K562 (cell line): Measurements from ENCODE around the gene TANC1. TPM values are rescaled to one million over a fixed set of nuclear protein-coding genes. Genes with fewer than 3 reads are reported as not detected.

Experiments
- ARID4B ChIP-seq: sonication (generic); formaldehyde crosslinking; IDR thresholded peaks from 2 replicates; pipeline ENCODE4 v1.8.0; 2022; ENCODE audit warnings: mild to moderate bottlenecking, missing genetic modification reagents
- FOXA3 ChIP-seq, 2 experiments: fragments of 450-650 bp in 1 of 2; sonication (generic) in 1 of 2; formaldehyde crosslinking; IDR thresholded peaks in 1 of 2; conservative IDR thresholded peaks in 1 of 2; 2 replicates each; pipeline versions ENCODE4 v1.4.0 to v1.8.0; 2020 to 2022; ENCODE audit warnings: mild to moderate bottlenecking in 2 of 2, missing genetic modification reagents in 1 of 2
- ILF3 ChIP-seq: fragments of 450-650 bp; IDR thresholded peaks from 2 replicates; pipeline ENCODE4 v1.6.1; 2018; ENCODE audit warnings: antibody characterized with exemption, mild to moderate bottlenecking, moderate library complexity, borderline replicate concordance
- MCM7 ChIP-seq, 2 experiments: fragments of 450-650 bp; IDR thresholded peaks; 2 replicates each; pipeline ENCODE4 v1.6.1; 2016 to 2018
- MTA3 ChIP-seq: fragments of 450-650 bp; formaldehyde crosslinking; IDR thresholded peaks from 2 replicates; pipeline ENCODE4 v1.6.1; 2017; ENCODE audit warnings: mild to moderate bottlenecking, borderline replicate concordance
- NBN ChIP-seq: fragments of 450-650 bp; IDR thresholded peaks from 2 replicates; pipeline ENCODE4 v1.6.1; 2016; ENCODE audit warnings: low read depth, mild to moderate bottlenecking
- PHF8 ChIP-seq: fragments of 200-600 bp; sonication (generic); IDR thresholded peaks from 2 replicates; pipeline ENCODE4 v1.6.1; 2012; ENCODE audit warnings: mixed run types, mild to moderate bottlenecking, inconsistent platforms, low read length, moderate library complexity, borderline replicate concordance
- TFE3 ChIP-seq: fragments of 450-650 bp; formaldehyde crosslinking; IDR thresholded peaks from 2 replicates; pipeline ENCODE4 v1.4.0; 2020; ENCODE audit warnings: mild to moderate bottlenecking, mixed read lengths
- ZKSCAN8 ChIP-seq: fragments of 200-800 bp; sonication (Bioruptor generic); IDR thresholded peaks from 2 replicates; pipeline ENCODE4 v1.6.1; 2016; ENCODE audit warnings: missing genetic modification characterization, missing compliant biosample characterization
- ZNF224 ChIP-seq: sonication (generic); formaldehyde crosslinking; IDR thresholded peaks from 2 replicates; pipeline ENCODE4 v1.8.0; 2022; ENCODE audit warnings: mild to moderate bottlenecking, missing genetic modification reagents
- polyA plus RNA-seq, 8 experiments: library from polyadenylated mRNA; depleted of rRNA in 4 of 8; stranded (reverse) in 5 of 8; unstranded in 3 of 8; fragments of >200 nt; fragmentation: Nextera tagmentation in 2 of 8; fragmentation: Illumina TruSeq in 1 of 8; extraction: Ambion mirVana in 2 of 8; extraction: Trizol in 1 of 8; gene quantifications; 2 replicates each; pipeline versions ENCODE4 v1.2.1 to v1.2.3, GENCODE V29; 2011 to 2014; ENCODE audit warnings: inconsistent platforms in 1 of 8, missing spikeins in 1 of 8
- total RNA-seq, 7 experiments: library from RNA; depleted of rRNA in 6 of 7; stranded (reverse); fragments of >200 nt in 6 of 7; fragmentation: Illumina TruSeq in 2 of 7; extraction: Trizol in 2 of 7; gene quantifications; 2 replicates each; pipeline versions ENCODE4 v1.2.1 to v1.2.3, GENCODE V29; 2011 to 2021; ENCODE audit warnings: low replicate concordance in 1 of 7

TANC1 gene
- total and polyA plus RNA-seq, 9 of the 15 experiments (the other 6 are each of a cell fraction or from before 2014, with no cell fraction given), result under 0.01 to 0.20 (median 0.07) TPM; not detected in 1

GRCh38 chr2:159065891-159066290 lies 97.5 kb downstream of the TANC1 start (continued):
- no peak for TF ChIP-seq ARID4B (CRISPR knock-in tag)
- TF ChIP-seq MTA3, result no peak
- no peak for TF ChIP-seq MCM7 (IDR thresholded peaks at IDR 0.05)
- TF ChIP-seq NBN, result no peak
- TF ChIP-seq ZNF224 (CRISPR knock-in tag), result no peak
- TF ChIP-seq ZKSCAN8 (CRISPR knock-in tag), result no peak
- no peak for TF ChIP-seq PHF8
- TF ChIP-seq ILF3, result no peak
- TF ChIP-seq FOXA3 (CRISPR knock-in tag; conservative IDR thresholded peaks at IDR 0.05 in 1 of 2, IDR thresholded peaks at IDR 0.05 in 1 of 2), result no peak
- TF ChIP-seq TFE3, result no peak
- TF ChIP-seq, all 486 proteins: peak for 0
